ENCODE data around the gene NFKB1.

DNA sequence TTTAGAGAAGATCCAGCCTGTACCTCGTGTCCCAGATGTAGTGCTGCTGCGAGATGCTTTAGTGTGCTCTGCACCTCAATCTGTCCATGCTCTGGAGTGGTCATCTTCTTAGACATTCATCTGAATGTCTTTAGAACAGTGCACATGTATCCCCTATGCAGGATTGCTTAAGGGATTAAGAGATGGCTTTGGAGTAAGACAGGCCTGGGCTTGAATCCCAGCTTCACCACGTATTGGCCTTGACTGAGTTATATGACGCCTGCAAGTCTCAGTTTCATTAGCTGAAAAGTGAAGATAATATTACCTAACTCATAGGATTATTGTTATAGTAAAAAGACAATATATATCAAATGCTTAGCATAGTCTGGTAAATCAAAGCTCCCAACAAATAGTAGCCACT is 98.3 kb downstream of the NFKB1 start:
- TF ChIP-seq, protein P1, sequence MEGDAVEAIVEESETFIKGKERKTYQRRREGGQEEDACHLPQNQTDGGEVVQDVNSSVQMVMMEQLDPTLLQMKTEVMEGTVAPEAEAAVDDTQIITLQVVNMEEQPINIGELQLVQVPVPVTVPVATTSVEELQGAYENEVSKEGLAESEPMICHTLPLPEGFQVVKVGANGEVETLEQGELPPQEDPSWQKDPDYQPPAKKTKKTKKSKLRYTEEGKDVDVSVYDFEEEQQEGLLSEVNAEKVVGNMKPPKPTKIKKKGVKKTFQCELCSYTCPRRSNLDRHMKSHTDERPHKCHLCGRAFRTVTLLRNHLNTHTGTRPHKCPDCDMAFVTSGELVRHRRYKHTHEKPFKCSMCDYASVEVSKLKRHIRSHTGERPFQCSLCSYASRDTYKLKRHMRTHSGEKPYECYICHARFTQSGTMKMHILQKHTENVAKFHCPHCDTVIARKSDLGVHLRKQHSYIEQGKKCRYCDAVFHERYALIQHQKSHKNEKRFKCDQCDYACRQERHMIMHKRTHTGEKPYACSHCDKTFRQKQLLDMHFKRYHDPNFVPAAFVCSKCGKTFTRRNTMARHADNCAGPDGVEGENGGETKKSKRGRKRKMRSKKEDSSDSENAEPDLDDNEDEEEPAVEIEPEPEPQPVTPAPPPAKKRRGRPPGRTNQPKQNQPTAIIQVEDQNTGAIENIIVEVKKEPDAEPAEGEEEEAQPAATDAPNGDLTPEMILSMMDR (IDR thresholded peaks at IDR 0.05): no peak
- TF ChIP-seq POLR2A (IDR thresholded peaks at IDR 0.05): no peak
